ENCODE measurements around the gene TMEM212.
A peak's percentile ranks its signal among the peaks of the same experiment; 100 is the strongest.

The TMEM212 gene

GRCh38 chr3:171837698-171838097 is 5.5 kb upstream of the TMEM212 start:
- Histone ChIP-seq H3K27me3 (ENCODE audit: control insufficient read depth, insufficient read depth, low read length) (no peaks in the 10 kb centered on the region), H3K4me2 (ENCODE audit: low read length) (peak overlapping the region; percentile 72), H3K36me3 (ENCODE audit: insufficient read depth, low read length) (no peaks in the 10 kb centered on the region), H3K9me3 (replicated peaks; ENCODE audit: low read length) (no peaks in the 10 kb centered on the region), H3K4me3 (ENCODE audit: low read length) (peak overlapping the region; percentile 39), H3K9ac (ENCODE audit: low read depth, low read length) (peak overlapping the region; percentile 40), H3K4me1 (ENCODE audit: control insufficient read depth, insufficient read depth, low read length) (peaks cover 23% of the 10 kb centered on the region)

DNA sequence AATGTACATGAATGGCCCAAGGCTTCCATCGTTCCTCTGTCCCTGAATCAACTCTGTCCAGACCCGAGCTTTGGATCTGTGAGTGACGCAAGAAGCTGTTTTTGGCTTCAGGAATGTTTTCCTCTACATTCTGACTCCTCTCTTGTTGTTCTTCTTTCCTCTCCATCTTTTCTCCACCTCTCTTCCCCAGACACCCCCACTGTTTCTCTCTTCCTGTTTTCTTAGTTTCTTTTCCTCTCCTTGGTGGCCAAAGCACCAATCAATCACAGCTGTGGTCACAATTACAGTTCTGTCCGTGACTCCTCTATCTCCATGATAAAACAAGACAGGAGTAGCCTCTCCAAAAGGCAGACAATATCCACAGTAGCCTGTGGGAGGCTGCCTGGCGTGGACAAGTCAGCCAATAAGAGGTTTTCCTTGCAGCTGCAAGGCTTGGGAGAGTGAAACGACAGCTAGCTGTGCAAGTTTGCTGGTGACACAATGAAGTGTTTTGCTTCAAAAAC is 4.9 kb upstream of the TMEM212 start:
- Histone ChIP-seq H3K9me3 (replicated peaks; ENCODE audit: low read length) (no peaks in the 10 kb centered on the region), H3K9ac (ENCODE audit: low read depth, low read length) (peak overlapping the region; percentile 40), H3K4me3 (ENCODE audit: low read length) (peak overlapping the region; percentile 39), H3K27me3 (ENCODE audit: control insufficient read depth, insufficient read depth, low read length) (no peaks in the 10 kb centered on the region), H3K36me3 (ENCODE audit: insufficient read depth, low read length) (no peaks in the 10 kb centered on the region), H3K4me1 (ENCODE audit: control insufficient read depth, insufficient read depth, low read length) (peaks cover 21% of the 10 kb centered on the region), H3K4me2 (ENCODE audit: low read length) (peak overlapping the region; percentile 72)

DNA sequence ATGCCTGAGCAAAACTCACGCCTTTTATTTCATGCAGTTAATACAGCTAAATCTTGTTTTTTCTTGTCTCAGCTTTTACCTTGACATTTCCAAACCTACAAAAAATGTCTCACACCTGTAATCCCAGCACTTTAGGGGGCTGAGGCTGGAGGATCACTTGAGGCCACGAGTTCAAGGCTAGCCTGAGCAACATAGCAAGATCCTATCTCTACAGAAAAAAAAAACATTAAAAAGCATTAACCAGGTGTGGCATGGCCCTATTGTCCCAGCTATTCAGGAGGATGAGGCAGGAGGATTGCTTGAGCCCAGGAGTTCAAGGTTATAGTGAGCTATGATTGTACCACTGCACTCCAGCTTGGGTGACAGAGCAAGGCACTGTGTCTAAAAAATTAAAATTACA is 3.9 kb upstream of the TMEM212 start:
- peaks cover 11% of the 10 kb centered on the region for H3K4me1 ChIP-seq (ENCODE audit: control insufficient read depth, insufficient read depth, low read length)
- H3K36me3 ChIP-seq (ENCODE audit: insufficient read depth, low read length), result no peaks in the 10 kb centered on the region
- H3K4me3 ChIP-seq (ENCODE audit: low read length), result no peak overlapping the region
- H3K4me2 ChIP-seq (ENCODE audit: low read length), result no peak overlapping the region
- no peak overlapping the region for H3K9ac ChIP-seq (ENCODE audit: low read depth, low read length)
- no peaks in the 10 kb centered on the region for H3K9me3 ChIP-seq (replicated peaks; ENCODE audit: low read length)
- no peaks in the 10 kb centered on the region for H3K27me3 ChIP-seq (ENCODE audit: control insufficient read depth, insufficient read depth, low read length)

- Histone ChIP-seq H3K9ac (ENCODE audit: low read depth, low read length) (no peak overlapping the region), H3K4me2 (ENCODE audit: low read length) (no peak overlapping the region), H3K27me3 (ENCODE audit: control insufficient read depth, insufficient read depth, low read length) (no peaks in the 10 kb centered on the region), H3K4me1 (ENCODE audit: control insufficient read depth, insufficient read depth, low read length) (peaks cover 8% of the 10 kb centered on the region), H3K36me3 (ENCODE audit: insufficient read depth, low read length) (no peaks in the 10 kb centered on the region), H3K9me3 (replicated peaks; ENCODE audit: low read length) (no peaks in the 10 kb centered on the region), H3K4me3 (ENCODE audit: low read length) (no peak overlapping the region)
These were observed 2.7 kb upstream of the TMEM212 start for GRCh38 chr3:171840445-171840810.

GRCh38 chr3:171840811-171841619 is 2.1 kb upstream of the TMEM212 start:
- H3K9ac ChIP-seq (ENCODE audit: low read depth, low read length), result no peak overlapping the region
- H3K36me3 ChIP-seq (ENCODE audit: insufficient read depth, low read length), result no peaks in the 10 kb centered on the region
- H3K4me2 ChIP-seq (ENCODE audit: low read length), result no peak overlapping the region
- no peaks in the 10 kb centered on the region for H3K27me3 ChIP-seq (ENCODE audit: control insufficient read depth, insufficient read depth, low read length)
- H3K9me3 ChIP-seq (replicated peaks; ENCODE audit: low read length), result no peaks in the 10 kb centered on the region
- H3K4me3 ChIP-seq (ENCODE audit: low read length), result no peak overlapping the region
- peaks cover 8% of the 10 kb centered on the region for H3K4me1 ChIP-seq (ENCODE audit: control insufficient read depth, insufficient read depth, low read length)

DNA sequence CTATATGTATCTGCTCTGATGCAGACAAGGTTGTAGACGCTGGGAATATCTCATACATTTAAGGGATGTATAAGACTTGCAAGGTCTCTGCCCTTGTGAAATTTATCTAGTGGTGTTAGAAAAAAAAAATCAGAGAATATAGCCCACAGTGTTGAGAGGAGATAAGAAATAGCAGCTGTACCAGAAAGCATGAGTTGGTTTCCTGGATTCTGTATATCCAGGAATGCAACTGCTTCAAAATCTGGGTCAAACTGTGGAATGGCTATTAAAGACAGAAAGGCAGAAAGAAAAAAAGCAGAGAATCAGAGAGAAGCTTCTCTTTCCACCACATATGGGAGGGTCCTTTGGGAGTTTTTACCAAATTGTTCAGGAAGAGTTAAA is 1.5 kb upstream of the TMEM212 start:
- H3K36me3 ChIP-seq (ENCODE audit: insufficient read depth, low read length), result no peaks in the 10 kb centered on the region
- no peak overlapping the region for H3K9ac ChIP-seq (ENCODE audit: low read depth, low read length)
- no peak overlapping the region for H3K4me2 ChIP-seq (ENCODE audit: low read length)
- no peaks in the 10 kb centered on the region for H3K9me3 ChIP-seq (replicated peaks; ENCODE audit: low read length)
- no peak overlapping the region for H3K4me3 ChIP-seq (ENCODE audit: low read length)
- peaks cover 8% of the 10 kb centered on the region for H3K4me1 ChIP-seq (ENCODE audit: control insufficient read depth, insufficient read depth, low read length)
- no peaks in the 10 kb centered on the region for H3K27me3 ChIP-seq (ENCODE audit: control insufficient read depth, insufficient read depth, low read length)

- Histone ChIP-seq H3K27me3 (ENCODE audit: control insufficient read depth, insufficient read depth, low read length) (no peaks in the 10 kb centered on the region), H3K9ac (ENCODE audit: low read depth, low read length) (no peak overlapping the region), H3K36me3 (ENCODE audit: insufficient read depth, low read length) (no peaks in the 10 kb centered on the region), H3K4me1 (ENCODE audit: control insufficient read depth, insufficient read depth, low read length) (no peaks in the 10 kb centered on the region), H3K4me2 (ENCODE audit: low read length) (no peak overlapping the region), H3K9me3 (replicated peaks; ENCODE audit: low read length) (no peaks in the 10 kb centered on the region), H3K4me3 (ENCODE audit: low read length) (no peak overlapping the region)
These were observed 1.7 kb downstream of the TMEM212 start for GRCh38 chr3:171844873-171845272.

DNA sequence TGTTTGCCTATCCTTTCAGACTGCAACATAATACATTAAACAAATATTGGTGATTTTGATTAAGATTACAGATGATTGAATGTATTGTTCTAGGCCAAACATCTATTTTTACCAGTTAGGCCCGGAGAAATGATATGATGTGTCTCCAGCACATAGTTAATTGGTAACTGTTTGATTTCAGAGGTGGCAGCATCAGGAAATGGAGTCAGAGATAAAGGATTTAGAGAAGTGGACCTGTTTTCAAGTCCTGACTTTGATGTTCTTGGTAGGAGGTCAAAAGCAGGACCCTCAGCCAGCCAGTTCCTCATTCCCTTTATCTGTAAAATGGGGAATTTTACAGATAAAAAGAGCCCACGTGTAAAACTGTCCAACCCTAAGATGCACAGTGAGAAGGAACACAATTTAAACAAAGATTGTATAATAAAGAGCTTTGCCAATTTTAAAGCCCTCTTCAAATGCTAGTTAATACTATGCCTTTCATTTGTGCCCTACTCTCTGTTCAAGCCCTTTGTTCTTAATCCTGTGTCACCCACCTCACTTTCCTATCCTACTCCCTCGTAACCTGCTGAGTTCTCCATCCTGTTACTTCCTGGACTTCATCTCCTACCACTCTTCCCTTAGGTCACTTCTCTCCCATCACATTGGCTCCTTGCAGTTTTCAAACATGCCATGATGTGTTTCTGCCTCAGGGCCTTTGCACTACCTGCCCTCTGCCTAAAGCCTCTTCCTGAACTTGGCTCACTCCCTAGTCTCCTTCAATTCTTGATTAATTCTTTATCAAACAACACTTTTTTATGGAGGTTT is 2.5 kb downstream of the TMEM212 start:
- H3K9ac ChIP-seq (ENCODE audit: low read depth, low read length), result no peak overlapping the region
- no peaks in the 10 kb centered on the region for H3K36me3 ChIP-seq (ENCODE audit: insufficient read depth, low read length)
- H3K27me3 ChIP-seq (ENCODE audit: control insufficient read depth, insufficient read depth, low read length), result no peaks in the 10 kb centered on the region
- no peak overlapping the region for H3K4me2 ChIP-seq (ENCODE audit: low read length)
- H3K4me3 ChIP-seq (ENCODE audit: low read length), result no peak overlapping the region
- H3K9me3 ChIP-seq (replicated peaks; ENCODE audit: low read length), result no peaks in the 10 kb centered on the region
- no peaks in the 10 kb centered on the region for H3K4me1 ChIP-seq (ENCODE audit: control insufficient read depth, insufficient read depth, low read length)

DNA sequence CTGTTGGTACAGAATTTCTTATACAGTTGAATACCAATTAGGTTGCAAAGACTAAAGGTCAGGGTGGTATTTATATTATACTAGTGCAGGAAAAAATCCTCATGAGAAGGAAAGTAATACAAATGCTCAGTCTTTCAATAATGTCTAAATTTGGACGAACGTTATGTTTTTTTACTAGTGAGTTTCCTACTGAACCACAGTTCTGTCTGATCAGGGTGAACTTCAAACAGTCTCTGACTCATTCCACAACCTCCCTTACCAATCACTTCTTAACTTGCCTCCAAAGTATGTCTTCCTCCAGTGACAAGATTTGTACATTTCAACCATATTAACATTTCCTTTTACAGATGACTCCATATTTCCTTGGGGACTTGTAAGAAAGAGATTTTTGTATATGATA is 3.4 kb downstream of the TMEM212 start:
- H3K4me2 ChIP-seq (ENCODE audit: low read length), result no peak overlapping the region
- H3K4me3 ChIP-seq (ENCODE audit: low read length), result no peak overlapping the region
- H3K9ac ChIP-seq (ENCODE audit: low read depth, low read length), result no peak overlapping the region
- H3K9me3 ChIP-seq (replicated peaks; ENCODE audit: low read length), result no peaks in the 10 kb centered on the region
- H3K4me1 ChIP-seq (ENCODE audit: control insufficient read depth, insufficient read depth, low read length), result no peaks in the 10 kb centered on the region
- H3K36me3 ChIP-seq (ENCODE audit: insufficient read depth, low read length), result no peaks in the 10 kb centered on the region
- no peaks in the 10 kb centered on the region for H3K27me3 ChIP-seq (ENCODE audit: control insufficient read depth, insufficient read depth, low read length)

GRCh38 chr3:171847133-171847532 is 4.0 kb downstream of the TMEM212 start:
- no peak overlapping the region for H3K4me3 ChIP-seq (ENCODE audit: low read length)
- no peaks in the 10 kb centered on the region for H3K9me3 ChIP-seq (replicated peaks; ENCODE audit: low read length)
- H3K4me2 ChIP-seq (ENCODE audit: low read length), result no peak overlapping the region
- H3K36me3 ChIP-seq (ENCODE audit: insufficient read depth, low read length), result no peaks in the 10 kb centered on the region
- H3K27me3 ChIP-seq (ENCODE audit: control insufficient read depth, insufficient read depth, low read length), result no peaks in the 10 kb centered on the region
- no peaks in the 10 kb centered on the region for H3K4me1 ChIP-seq (ENCODE audit: control insufficient read depth, insufficient read depth, low read length)
- H3K9ac ChIP-seq (ENCODE audit: low read depth, low read length), result no peak overlapping the region

DNA sequence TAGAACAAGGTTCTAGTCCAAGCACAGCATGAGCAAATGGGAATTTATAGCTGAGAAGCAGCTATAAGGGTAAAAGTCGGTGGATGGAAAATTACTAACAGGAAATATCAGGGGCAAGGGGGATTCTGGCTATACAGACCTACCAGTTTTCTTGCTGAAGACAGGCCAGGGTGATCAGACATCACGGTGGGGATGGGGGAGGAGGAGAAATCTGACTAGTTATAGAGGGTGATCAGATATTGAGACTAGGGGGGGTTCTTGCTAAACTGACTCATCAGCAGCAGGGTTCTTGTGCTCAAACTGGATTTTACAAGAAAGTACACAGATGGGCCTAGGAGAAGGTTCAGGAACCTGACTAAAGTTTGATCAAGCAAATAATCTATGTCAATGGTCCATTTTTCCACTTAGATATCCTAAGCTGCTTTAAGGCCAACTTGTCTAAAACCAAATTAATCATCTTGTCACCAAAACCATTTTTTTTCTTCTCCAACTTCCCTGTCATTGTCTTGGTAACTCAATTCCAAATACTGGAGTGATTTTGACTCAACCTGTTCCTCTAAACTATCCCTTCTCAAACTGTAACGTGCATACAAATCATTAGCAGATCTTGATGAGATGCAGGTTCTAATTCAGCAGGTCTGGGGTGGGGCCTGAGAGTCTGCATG is 4.6 kb downstream of the TMEM212 start:
- H3K27me3 ChIP-seq (ENCODE audit: control insufficient read depth, insufficient read depth, low read length), result no peaks in the 10 kb centered on the region
- no peak overlapping the region for H3K4me2 ChIP-seq (ENCODE audit: low read length)
- no peak overlapping the region for H3K4me3 ChIP-seq (ENCODE audit: low read length)
- H3K9ac ChIP-seq (ENCODE audit: low read depth, low read length), result no peak overlapping the region
- H3K36me3 ChIP-seq (ENCODE audit: insufficient read depth, low read length), result no peaks in the 10 kb centered on the region
- no peaks in the 10 kb centered on the region for H3K9me3 ChIP-seq (replicated peaks; ENCODE audit: low read length)
- H3K4me1 ChIP-seq (ENCODE audit: control insufficient read depth, insufficient read depth, low read length), result no peaks in the 10 kb centered on the region

Measured in skeletal muscle satellite cell (primary cell).